Keratinocyte (primary cell): ENCODE results near the gene MINDY4. TPM values are rescaled to one million over a fixed set of nuclear protein-coding genes. Genes with fewer than 3 reads are reported as not detected.

ENCODE experiments used
- DNase-seq: peaks from one replicate; pipeline ENCODE4 v3.0.0-alpha.2; 2011; ENCODE audit warnings: low read depth, missing footprints, low spot score
- FAIRE-seq: peaks from 2 replicates; lab custom pipeline; 2011; peaks lifted over from hg19 to GRCh38; lab: Jason Lieb, UNC
- H2AFZ ChIP-seq: 2 replicates; pipeline ENCODE4 v1.6.0; 2012; ENCODE audit warnings: low read length, control low read depth, inconsistent platforms; ENCODE audit not compliant: control insufficient read depth
- H3K27ac ChIP-seq: 2 replicates; pipeline ENCODE4 v1.5.1; 2011; ENCODE audit warnings: low read length; ENCODE audit not compliant: control insufficient read depth, insufficient read depth
- H3K27me3 ChIP-seq: 3 replicates; pipeline ENCODE4 v1.6.0; 2011; ENCODE audit warnings: low read length; ENCODE audit not compliant: control insufficient read depth, insufficient read depth; ENCODE audit errors: extremely low read depth
- H3K36me3 ChIP-seq, 2 experiments: 2 replicates in 1 of 2; 3 replicates in 1 of 2; pipeline ENCODE4 v1.5.1; 2011; ENCODE audit warnings: low read length in 2 of 2, mild to moderate bottlenecking in 1 of 2; ENCODE audit not compliant: control insufficient read depth in 2 of 2, insufficient read depth in 2 of 2; ENCODE audit errors: extremely low read depth in 1 of 2
- H3K4me1 ChIP-seq: 3 replicates; pipeline ENCODE4 v1.5.1; 2011; ENCODE audit warnings: low read length; ENCODE audit not compliant: control insufficient read depth, insufficient read depth; ENCODE audit errors: extremely low read depth
- H3K4me2 ChIP-seq: 3 replicates; pipeline ENCODE4 v1.6.0; 2011; ENCODE audit warnings: low read depth, low read length; ENCODE audit not compliant: control insufficient read depth, insufficient read depth; ENCODE audit errors: extremely low read depth
- H3K4me3 ChIP-seq, 3 experiments: fragments of 200-600 bp in 1 of 3; sonication (generic) in 1 of 3; 2 replicates in 2 of 3; 3 replicates in 1 of 3; pipeline ENCODE4 v1.5.1; 2011 to 2016; ENCODE audit warnings: low read length in 3 of 3, mild to moderate bottlenecking in 3 of 3, control low read depth in 2 of 3, inconsistent platforms in 1 of 3, low read depth in 1 of 3, mixed read lengths in 1 of 3, mixed run types in 1 of 3, moderate library complexity in 1 of 3; ENCODE audit not compliant: control insufficient read depth in 2 of 3, insufficient read depth in 2 of 3; ENCODE audit errors: extremely low read depth in 1 of 3
- H3K79me2 ChIP-seq: 2 replicates; pipeline ENCODE4 v1.6.0; 2012; ENCODE audit warnings: low read length; ENCODE audit not compliant: control insufficient read depth, insufficient read depth
- H3K9ac ChIP-seq: 3 replicates; pipeline ENCODE4 v1.6.0; 2011; ENCODE audit warnings: low read length; ENCODE audit not compliant: control insufficient read depth, insufficient read depth; ENCODE audit errors: extremely low read depth
- H3K9me1 ChIP-seq: 3 replicates; pipeline ENCODE4 v1.6.0; 2011; ENCODE audit warnings: low read length; ENCODE audit not compliant: control insufficient read depth, insufficient read depth; ENCODE audit errors: extremely low read depth
- H3K9me3 ChIP-seq: 2 replicates; pipeline ENCODE4 v1.5.1; 2012; ENCODE audit warnings: low read depth, low read length; ENCODE audit not compliant: control insufficient read depth
- H4K20me1 ChIP-seq: 3 replicates; pipeline ENCODE4 v1.6.0; 2011; ENCODE audit warnings: low read length; ENCODE audit not compliant: control insufficient read depth, insufficient read depth; ENCODE audit errors: extremely low read depth
- CTCF ChIP-seq, 3 experiments: IDR thresholded peaks in 1 of 3; conservative IDR thresholded peaks in 1 of 3; optimal IDR thresholded peaks in 1 of 3; 2 replicates in 2 of 3; 3 replicates in 1 of 3; pipeline versions ENCODE3 to v1.5.1; 2011; ENCODE audit warnings: low read length in 3 of 3, mild to moderate bottlenecking in 3 of 3, moderate library complexity in 2 of 3, control low read depth in 1 of 3, inconsistent platforms in 1 of 3; ENCODE audit not compliant: insufficient read depth in 2 of 3; ENCODE audit errors: extremely low read depth in 1 of 3
- EZH2 ChIP-seq: IDR thresholded peaks from one replicate; pipeline ENCODE4 v1.6.1; 2012; ENCODE audit warnings: inconsistent platforms, mild to moderate bottlenecking, low read length, moderate library complexity
- dilution Hi-C: fragments of 300-500 bp; cut with MboI; formaldehyde crosslinking; loops from one replicate; pipeline ENCODE4 v1.7.0; 2020; ENCODE audit warnings: low sequenced_read_pairs; ENCODE audit not compliant: extremely low pct_ligation_motif_present
- polyA plus RNA-seq, 5 experiments: library from polyadenylated mRNA; depleted of rRNA in 3 of 5; stranded (reverse) in 3 of 5; stranded (forward) in 1 of 5; unstranded in 1 of 5; fragments of >200 nt; gene quantifications; 1 replicate in 1 of 5; 2 replicates in 3 of 5; 3 replicates in 1 of 5; pipeline versions ENCODE4 v1.2.1 to v1.2.3, GENCODE V29; 2011 to 2012; ENCODE audit warnings: missing spikeins in 2 of 5, low read depth in 1 of 5, low replicate concordance in 1 of 5

MINDY4 gene
- polyA plus RNA-seq, 1 donor (not counting 4 experiments of a cell fraction or from before 2014, with no cell fraction given) = 1.5 TPM

DNA sequence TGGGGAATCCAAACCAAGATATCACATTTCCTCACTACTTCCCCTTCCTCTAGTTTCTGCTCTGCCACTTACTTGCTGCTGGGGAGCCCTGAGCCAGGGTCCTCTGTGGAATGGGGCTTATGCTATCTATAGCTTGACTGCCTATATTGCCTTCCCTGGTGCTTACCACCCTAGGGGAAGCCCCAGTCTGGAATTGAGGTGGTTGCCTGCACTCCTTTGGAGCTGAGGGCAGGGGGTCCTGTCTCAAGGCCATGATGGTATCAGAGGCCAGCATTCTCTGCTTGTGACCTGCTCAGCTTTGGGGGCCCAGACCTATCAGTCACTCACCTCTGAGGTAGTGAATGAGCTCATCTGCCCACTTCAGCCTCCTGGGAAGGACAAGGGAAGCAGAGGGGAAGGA, 48.5 kb upstream of the MINDY4 start:
- no peak for FAIRE-seq
- Histone ChIP-seq H2AFZ (no peak overlapping the region), H3K36me3 (no peaks in the 10 kb centered on the region), H3K27me3 (peaks cover 28% of the 10 kb centered on the region), H3K4me2 (no peak overlapping the region), H3K79me2 (no peaks in the 10 kb centered on the region), H3K9ac (no peak overlapping the region), H3K4me3 (no peak overlapping the region), H3K4me1 (no peaks in the 10 kb centered on the region), H3K9me1 (no peaks in the 10 kb centered on the region), H3K9me3 (peaks cover 4% of the 10 kb centered on the region), H3K27ac (no peak overlapping the region), H4K20me1 (no peaks in the 10 kb centered on the region)
- TF ChIP-seq EZH2 = no peak
- no peak for TF ChIP-seq CTCF (optimal IDR thresholded peaks at IDR 0.05 in 1 of 3, IDR thresholded peaks at IDR 0.05 in 1 of 3, conservative IDR thresholded peaks at IDR 0.05 in 1 of 3; ENCODE audit: extremely low read depth in 1 of 3, insufficient read depth in 2 of 3, low read length in 3 of 3)
- dilution Hi-C loops = no loop called here
- no peak for DNase-seq

- Histone ChIP-seq H3K9me1 (no peaks in the 10 kb centered on the region), H3K4me1 (no peaks in the 10 kb centered on the region), H3K9me3 (peaks cover 4% of the 10 kb centered on the region), H3K4me2 (no peak overlapping the region), H3K27ac (no peak overlapping the region), H3K79me2 (no peaks in the 10 kb centered on the region), H3K9ac (no peak overlapping the region), H3K27me3 (peaks cover 28% of the 10 kb centered on the region), H2AFZ (no peak overlapping the region), H3K36me3 (no peaks in the 10 kb centered on the region), H4K20me1 (no peaks in the 10 kb centered on the region), H3K4me3 (no peak overlapping the region)
- no peak for DNase-seq
- dilution Hi-C loops = no loop called here
- no peak for TF ChIP-seq CTCF (optimal IDR thresholded peaks at IDR 0.05 in 1 of 3, IDR thresholded peaks at IDR 0.05 in 1 of 3, conservative IDR thresholded peaks at IDR 0.05 in 1 of 3; ENCODE audit: extremely low read depth in 1 of 3, insufficient read depth in 2 of 3, low read length in 3 of 3)
- no peak for TF ChIP-seq EZH2
- no peak for FAIRE-seq
Measured at GRCh38 chr7:30723776-30724175, 47.4 kb upstream of the MINDY4 start.
